ENCODE results near the gene PCDHB2.
A peak's percentile ranks its signal among the peaks of the same experiment; 100 is the strongest.
"Not testable (repeated sequence)": the region's sequence is repeated elsewhere in the genome, so short reads cannot be mapped to it uniquely, and the experiment has no call there.

PCDHB2 gene

GRCh38 chr5:141094481-141095262 is at the start of gene PCDHB2:
Gene PCDHB2, plus strand, starts transcription at chr5:141094615. Its CDS starts 176 bp downstream, at chr5:141094791.
- DNase-seq, result peak; percentile 92

GRCh38 chr5:141050622-141051520 is 43.5 kb upstream of the PCDHB2 start, which contains the start of gene PCDHB1:
Gene PCDHB1, plus strand, starts transcription at chr5:141051374. Its CDS starts 97 bp downstream, at chr5:141051471.
- peak; percentile 57 for DNase-seq

GRCh38 chr5:141051521-141051866 is 42.9 kb upstream of the PCDHB2 start:
- peak; percentile 59 for DNase-seq

- DNase-seq, result no peak
These were observed 16.6 kb upstream of the PCDHB2 start for GRCh38 chr5:141077826-141078225.

GRCh38 chr5:141082228-141082627 is 12.2 kb upstream of the PCDHB2 start:
- DNase-seq, result no peak

GRCh38 chr5:141084487-141084989 is 9.9 kb upstream of the PCDHB2 start:
- DNase-seq, result peak; percentile 82

- no peak for DNase-seq
These were observed 837 bp downstream of the PCDHB2 start for GRCh38 chr5:141095263-141095641.

- DNase-seq, result not testable (repeated sequence)
These were observed 1.8 kb downstream of the PCDHB2 start for GRCh38 chr5:141096181-141096580.

GRCh38 chr5:141096586-141096985 is 2.2 kb downstream of the PCDHB2 start:
- not testable (repeated sequence) for DNase-seq

GRCh38 chr5:141100243-141100805 is 5.9 kb downstream of the PCDHB2 start, which contains the start of gene PCDHB3:
Gene PCDHB3, plus strand, starts transcription at chr5:141100473. Its CDS starts 177 bp downstream, at chr5:141100650.
- DNase-seq, result no peak

GRCh38 chr5:141101059-141101458 is 6.6 kb downstream of the PCDHB2 start:
- DNase-seq, result no peak

GRCh38 chr5:141102070-141102469 is 7.7 kb downstream of the PCDHB2 start:
- not testable (repeated sequence) for DNase-seq

GRCh38 chr5:141102471-141102870 is 8.1 kb downstream of the PCDHB2 start:
- not testable (repeated sequence) for DNase-seq

GRCh38 chr5:141105350-141105749 is 10.9 kb downstream of the PCDHB2 start:
- DNase-seq, result no peak

- DNase-seq, result no peak
These were observed 24.8 kb downstream of the PCDHB2 start for GRCh38 chr5:141119250-141119649.

- DNase-seq, result no peak
These were observed 27.1 kb downstream of the PCDHB2 start, which contains the start of gene PCDHB4 for GRCh38 chr5:141121563-141121962. Gene PCDHB4, plus strand, starts transcription at chr5:141121818. Its CDS starts 181 bp downstream, at chr5:141121999.

GRCh38 chr5:141121985-141122384 is 27.6 kb downstream of the PCDHB2 start:
- no peak for DNase-seq

GRCh38 chr5:141123396-141124135 is 29.2 kb downstream of the PCDHB2 start:
- DNase-seq, result not testable (repeated sequence)

GRCh38 chr5:141127305-141127704 is 32.9 kb downstream of the PCDHB2 start:
- DNase-seq, result no peak

GRCh38 chr5:141135030-141135717 is 40.8 kb downstream of the PCDHB2 start, which contains the start of gene PCDHB5:
Gene PCDHB5, plus strand, starts transcription at chr5:141135206. Its CDS starts 229 bp downstream, at chr5:141135435.
- DNase-seq, result peak; percentile 73

- DNase-seq, result no peak
These were observed 41.4 kb downstream of the PCDHB2 start for GRCh38 chr5:141135718-141136266.
